Osteoblast (primary cell): ENCODE measurements around the gene MAGI1. TPM values are rescaled to one million over a fixed set of nuclear protein-coding genes. Genes with fewer than 3 reads are reported as not detected.

Experiments used
- DNase-seq: peaks from one replicate; pipeline ENCODE4 v3.0.0; 2011; ENCODE audit warnings: low spot score, mixed read lengths; ENCODE audit not compliant: insufficient read length; ENCODE audit errors: missing footprints
- H2AFZ ChIP-seq: 2 replicates; pipeline ENCODE4 v1.6.0; 2011; ENCODE audit warnings: mild to moderate bottlenecking, low read length
- H3K27ac ChIP-seq: 2 replicates; pipeline ENCODE4 v1.5.1; 2011; ENCODE audit warnings: mild to moderate bottlenecking, low read depth, low read length, moderate library complexity
- H3K27me3 ChIP-seq: 2 replicates; pipeline ENCODE4 v1.6.0; 2012; ENCODE audit warnings: mild to moderate bottlenecking, control low read depth, inconsistent platforms, low read length, moderate library complexity; ENCODE audit not compliant: insufficient read depth
- H3K36me3 ChIP-seq: 2 replicates; pipeline ENCODE4 v1.5.1; 2011; ENCODE audit warnings: mild to moderate bottlenecking, low read length, control low read depth, moderate library complexity; ENCODE audit not compliant: insufficient read depth
- H3K4me1 ChIP-seq: 2 replicates; pipeline ENCODE4 v1.5.1; 2011; ENCODE audit warnings: mild to moderate bottlenecking, low read length, control low read depth, moderate library complexity; ENCODE audit not compliant: insufficient read depth
- H3K4me2 ChIP-seq: 2 replicates; pipeline ENCODE4 v1.6.0; 2011; ENCODE audit warnings: mild to moderate bottlenecking, low read length; ENCODE audit not compliant: insufficient read depth
- H3K4me3 ChIP-seq: fragments of 200-600 bp; sonication (generic); 3 replicates; pipeline ENCODE4 v1.5.1; 2012; ENCODE audit warnings: mild to moderate bottlenecking, low read length, inconsistent platforms; ENCODE audit not compliant: insufficient read depth
- H3K79me2 ChIP-seq: 2 replicates; pipeline ENCODE4 v1.6.0; 2012; ENCODE audit warnings: mild to moderate bottlenecking, low read length, control low read depth, inconsistent platforms; ENCODE audit not compliant: insufficient read depth
- H3K9me3 ChIP-seq: 2 replicates; pipeline ENCODE4 v1.5.1; 2011; ENCODE audit warnings: low read depth, low read length, control low read depth
- H4K20me1 ChIP-seq: 2 replicates; pipeline ENCODE4 v1.6.0; 2012; ENCODE audit warnings: mild to moderate bottlenecking, low read length, control low read depth; ENCODE audit not compliant: insufficient read depth
- CTCF ChIP-seq: IDR thresholded peaks from 2 replicates; pipeline ENCODE4 v1.5.1; 2011; ENCODE audit warnings: mild to moderate bottlenecking, low read depth, low read length, moderate library complexity; ENCODE audit errors: extremely low read depth
- total RNA-seq: library from RNA; depleted of rRNA; stranded (reverse); fragments of >200 nt; gene quantifications from 2 replicates; pipeline ENCODE4 v1.2.3, GENCODE V29; 2012

Gene MAGI1
- total RNA-seq, 1 donor: 66.6 TPM

DNA sequence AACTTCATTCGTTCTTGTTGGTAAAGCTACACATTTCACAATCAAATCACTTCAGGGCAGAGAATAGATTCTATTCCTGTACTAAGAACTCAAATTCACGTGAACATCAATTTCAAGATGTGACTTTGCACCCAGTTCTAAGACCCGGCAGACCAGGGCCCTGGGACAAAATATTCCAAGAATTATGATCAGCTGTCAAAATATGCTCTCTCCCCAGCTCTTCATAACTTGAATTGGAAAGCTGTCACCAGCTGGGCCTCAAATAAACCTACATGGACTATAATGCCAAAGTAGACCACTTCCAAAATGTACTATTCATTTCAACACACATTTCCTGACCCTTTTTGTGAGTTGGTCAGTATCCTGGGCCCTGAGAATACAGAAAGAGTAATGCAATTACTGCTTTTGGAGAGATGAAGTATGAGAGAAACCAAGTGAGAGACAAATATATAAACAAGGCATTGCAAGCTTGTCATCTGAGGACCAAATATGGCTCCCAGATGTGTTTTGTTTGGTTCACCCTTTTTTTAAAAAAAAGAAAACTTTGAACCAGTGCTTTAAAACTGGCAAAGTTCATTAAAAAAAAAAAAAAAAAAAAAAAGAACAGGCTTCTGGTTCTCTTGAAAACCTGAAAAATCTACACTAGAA, 14.9 kb downstream of the MAGI1 start:
- no peak for DNase-seq
- H4K20me1 ChIP-seq: peaks cover 87% of the 10 kb centered on the region
- peaks cover 90% of the 10 kb centered on the region for H3K79me2 ChIP-seq

GRCh38 chr3:66023229-66023628, 15.5 kb downstream of the MAGI1 start:
- Histone ChIP-seq H3K79me2 (peaks cover 90% of the 10 kb centered on the region), H4K20me1 (peaks cover 87% of the 10 kb centered on the region), H3K36me3 (no peaks in the 10 kb centered on the region), H3K4me1 (no peaks in the 10 kb centered on the region), H3K4me3 (no peak overlapping the region), H3K27ac (no peak overlapping the region), H3K27me3 (no peaks in the 10 kb centered on the region), H2AFZ (no peak overlapping the region), H3K4me2 (no peak overlapping the region), H3K9me3 (no peaks in the 10 kb centered on the region)
- no peak for DNase-seq
- TF ChIP-seq CTCF: no peak

More for the DNA sequence above, 14.9 kb downstream of the MAGI1 start:
- Histone ChIP-seq H3K27me3 (no peaks in the 10 kb centered on the region), H3K36me3 (no peaks in the 10 kb centered on the region), H3K4me1 (peaks cover under 1% of the 10 kb centered on the region), H3K27ac (no peak overlapping the region), H3K4me3 (no peak overlapping the region), H2AFZ (no peak overlapping the region), H3K4me2 (no peak overlapping the region), H3K9me3 (no peaks in the 10 kb centered on the region)
- no peak for TF ChIP-seq CTCF

GRCh38 chr3:66021731-66022131, 17.0 kb downstream of the MAGI1 start:
- DNase-seq: no peak
- Histone ChIP-seq H3K27ac (no peak overlapping the region), H3K79me2 (peaks cover 94% of the 10 kb centered on the region), H3K4me1 (no peaks in the 10 kb centered on the region), H3K4me3 (no peak overlapping the region), H3K27me3 (no peaks in the 10 kb centered on the region), H4K20me1 (peaks cover 89% of the 10 kb centered on the region), H3K36me3 (no peaks in the 10 kb centered on the region), H3K9me3 (no peaks in the 10 kb centered on the region), H3K4me2 (no peak overlapping the region), H2AFZ (no peak overlapping the region)
- no peak for TF ChIP-seq CTCF

DNA sequence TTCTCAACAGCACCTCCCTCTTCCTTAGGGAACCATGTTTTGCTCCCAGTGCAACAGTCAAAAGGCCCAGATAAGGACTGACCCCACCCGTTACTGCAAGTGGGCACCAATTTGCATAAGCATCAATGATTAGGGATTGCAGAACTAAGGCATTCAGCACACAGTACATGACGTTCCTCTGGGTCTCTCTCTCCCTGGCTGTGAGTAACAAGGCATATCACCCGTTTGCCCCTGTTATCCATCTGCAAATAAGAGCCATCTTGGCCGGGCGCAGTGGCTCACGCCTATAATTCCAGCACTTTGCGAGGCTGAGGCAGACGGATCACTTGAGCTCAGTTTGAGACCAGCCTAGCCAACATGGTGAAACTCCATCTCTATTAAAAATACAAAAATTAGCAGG, 18.8 kb downstream of the MAGI1 start:
- peaks cover 94% of the 10 kb centered on the region for H3K79me2 ChIP-seq
- H2AFZ ChIP-seq: no peak overlapping the region

More for the DNA sequence above, 18.8 kb downstream of the MAGI1 start:
- no peak overlapping the region for H3K4me3 ChIP-seq
- TF ChIP-seq CTCF: no peak
- no peak overlapping the region for H3K4me2 ChIP-seq
- H3K27ac ChIP-seq: no peak overlapping the region
- H3K9me3 ChIP-seq: no peaks in the 10 kb centered on the region
- H3K27me3 ChIP-seq: no peaks in the 10 kb centered on the region
- H3K4me1 ChIP-seq: peaks cover under 1% of the 10 kb centered on the region
- no peak for DNase-seq
- H3K36me3 ChIP-seq: no peaks in the 10 kb centered on the region
- peaks cover 89% of the 10 kb centered on the region for H4K20me1 ChIP-seq
